Measurements from ENCODE around the gene MRGPRD.

Gene MRGPRD

DNA sequence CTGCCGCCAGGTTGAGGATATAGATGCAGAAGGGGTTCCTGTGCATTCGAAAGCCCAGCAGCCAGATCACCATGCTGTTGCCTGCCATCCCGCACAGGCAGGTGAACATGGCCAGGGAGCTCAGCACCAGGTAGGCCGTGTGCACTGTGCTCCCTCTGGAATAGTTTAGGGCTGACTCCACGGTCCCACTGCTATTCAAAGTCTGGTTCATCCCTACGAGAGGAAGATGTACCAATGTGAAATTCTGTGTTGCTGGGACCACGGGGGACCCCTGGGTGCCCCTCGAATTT lies at the start of gene MRGPRD:
Gene MRGPRD, minus strand, starts transcription at position 211 of the 290 bp plus-strand sequence. Its CDS starts 0 bp downstream, at position 211.
- TF ChIP-seq CTCF (conservative IDR thresholded peaks at IDR 0.05; ENCODE audit: low read depth, low read length) = no peak
- DNase-seq (ENCODE audit: low read depth) = no peak
- no peak within 1 kb of the TSS for H3K4me3 ChIP-seq (ENCODE audit: low read length)

- no peak for DNase-seq (ENCODE audit: low read depth)
- H3K4me3 ChIP-seq (ENCODE audit: low read length) = no peak overlapping the region
- TF ChIP-seq CTCF (conservative IDR thresholded peaks at IDR 0.05; ENCODE audit: low read depth, low read length) = no peak
Measured at GRCh38 chr11:69030301-69030700, 49.5 kb upstream of the MRGPRD start.

DNA sequence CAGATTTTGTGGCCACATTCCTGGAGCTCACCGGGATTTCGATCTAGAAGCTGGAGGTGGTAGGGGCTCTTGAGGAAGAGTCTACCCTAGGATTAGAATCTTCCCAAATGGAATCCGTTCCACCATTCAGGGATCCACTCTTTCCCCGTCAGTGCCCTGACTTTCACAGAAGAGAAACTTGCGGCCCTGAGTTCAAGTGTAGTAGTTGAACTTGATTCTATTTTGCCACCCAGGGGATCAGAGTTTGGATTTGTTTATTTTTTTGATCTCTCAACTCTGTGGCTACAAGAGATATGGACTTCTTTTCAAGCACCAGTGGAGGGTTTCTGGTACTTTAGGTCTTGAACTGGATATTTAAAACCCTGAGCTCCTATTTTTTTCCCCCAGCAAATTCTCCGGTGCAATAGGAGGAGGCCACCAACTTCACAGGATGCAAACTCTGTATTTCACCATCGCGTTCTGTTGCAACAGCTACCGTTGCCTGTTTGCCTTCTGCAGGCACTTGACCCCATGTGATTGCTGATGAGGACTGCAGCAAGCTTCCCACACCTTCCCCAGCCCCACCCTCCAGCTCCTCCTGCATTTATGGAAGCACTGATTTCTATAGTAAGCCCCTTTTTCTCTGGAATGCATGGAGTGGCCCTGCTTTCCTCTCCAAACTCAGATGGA lies 47.1 kb upstream of the MRGPRD start:
- no peak for DNase-seq (ENCODE audit: low read depth)
- TF ChIP-seq CTCF (conservative IDR thresholded peaks at IDR 0.05; ENCODE audit: low read depth, low read length) = no peak
- no peak overlapping the region for H3K4me3 ChIP-seq (ENCODE audit: low read length)

- DNase-seq (ENCODE audit: low read depth) = no peak
- no peak for TF ChIP-seq CTCF (conservative IDR thresholded peaks at IDR 0.05; ENCODE audit: low read depth, low read length)
- no peak overlapping the region for H3K4me3 ChIP-seq (ENCODE audit: low read length)
Measured at GRCh38 chr11:69024509-69024908, 43.7 kb upstream of the MRGPRD start.

- no peak for DNase-seq (ENCODE audit: low read depth)
- H3K4me3 ChIP-seq (ENCODE audit: low read length) = no peak overlapping the region
- TF ChIP-seq CTCF (conservative IDR thresholded peaks at IDR 0.05; ENCODE audit: low read depth, low read length) = no peak
Measured at GRCh38 chr11:69022260-69022659, 41.5 kb upstream of the MRGPRD start.

DNA sequence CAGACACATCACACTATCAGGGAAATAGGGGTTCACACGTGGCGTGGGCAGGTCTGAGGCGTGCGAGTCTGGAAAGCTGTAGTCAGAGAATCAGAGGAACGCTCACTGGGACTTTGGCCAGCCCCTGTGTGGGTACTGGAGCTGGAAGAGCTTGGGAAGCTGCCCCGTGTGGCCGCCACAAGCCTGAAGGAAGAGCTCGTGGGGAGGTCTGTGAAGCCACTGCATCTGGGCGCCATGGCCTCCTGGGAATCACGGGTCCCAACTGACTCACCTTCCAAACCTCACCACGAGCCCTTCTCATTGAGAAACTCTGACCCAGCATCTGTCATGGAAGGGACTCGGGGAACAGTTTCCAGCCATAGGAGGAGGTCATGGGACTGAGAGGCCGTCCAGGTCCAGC lies 38.1 kb upstream of the MRGPRD start:
- TF ChIP-seq CTCF (conservative IDR thresholded peaks at IDR 0.05; ENCODE audit: low read depth, low read length) = no peak
- no peak for DNase-seq (ENCODE audit: low read depth)
- no peak overlapping the region for H3K4me3 ChIP-seq (ENCODE audit: low read length)

GRCh38 chr11:69017951-69018350 lies 37.2 kb upstream of the MRGPRD start:
- no peak overlapping the region for H3K4me3 ChIP-seq (ENCODE audit: low read length)
- TF ChIP-seq CTCF (conservative IDR thresholded peaks at IDR 0.05; ENCODE audit: low read depth, low read length) = no peak
- no peak for DNase-seq (ENCODE audit: low read depth)

All from retinal pigment epithelial cell (primary cell).